NCI-H1930 (cell line): ENCODE data around the gene ABAT.

Experiments
- DNase-seq, 2 experiments: peaks; one replicate each; lab custom pipeline; 2025; lab: John Stamatoyannopoulos, UW

ABAT gene

DNA sequence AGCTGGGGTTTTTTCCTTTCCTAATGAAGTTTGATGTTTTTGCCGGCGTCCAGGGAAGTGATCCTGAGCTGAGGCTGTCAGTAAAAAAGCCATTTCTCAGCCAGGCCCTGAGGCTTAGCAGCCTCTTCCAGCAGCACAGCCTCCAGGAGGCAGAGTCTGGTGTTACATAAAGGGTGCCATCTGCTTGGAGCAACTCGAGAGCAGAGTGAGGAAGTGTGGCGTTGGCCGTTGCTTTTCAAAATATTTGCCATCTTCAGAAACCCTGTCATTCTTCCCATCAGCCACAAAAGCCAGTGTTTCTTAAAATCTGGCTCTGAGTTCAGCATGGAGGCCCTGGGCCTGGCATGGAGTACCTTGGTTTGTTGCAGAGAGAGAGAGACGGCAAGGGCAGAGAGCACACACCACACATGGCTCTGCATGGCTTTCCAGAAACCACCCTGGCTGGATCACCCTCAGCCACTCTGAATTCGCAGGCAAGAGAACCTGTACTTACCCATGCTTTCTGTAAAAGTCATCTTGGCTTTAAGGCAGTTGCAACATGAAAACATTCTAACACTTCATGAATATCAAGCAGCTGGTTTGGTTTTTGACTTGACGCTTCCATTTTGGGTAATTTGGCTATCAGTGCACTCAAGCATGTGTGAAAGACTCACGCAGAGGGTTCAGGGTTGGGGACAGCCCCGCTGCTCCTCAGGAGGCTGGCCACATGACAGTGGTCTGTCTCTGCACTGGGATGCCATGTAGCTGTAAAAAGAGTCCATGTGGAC, 144.3 kb downstream of the ABAT start:
- no peak for DNase-seq

DNA sequence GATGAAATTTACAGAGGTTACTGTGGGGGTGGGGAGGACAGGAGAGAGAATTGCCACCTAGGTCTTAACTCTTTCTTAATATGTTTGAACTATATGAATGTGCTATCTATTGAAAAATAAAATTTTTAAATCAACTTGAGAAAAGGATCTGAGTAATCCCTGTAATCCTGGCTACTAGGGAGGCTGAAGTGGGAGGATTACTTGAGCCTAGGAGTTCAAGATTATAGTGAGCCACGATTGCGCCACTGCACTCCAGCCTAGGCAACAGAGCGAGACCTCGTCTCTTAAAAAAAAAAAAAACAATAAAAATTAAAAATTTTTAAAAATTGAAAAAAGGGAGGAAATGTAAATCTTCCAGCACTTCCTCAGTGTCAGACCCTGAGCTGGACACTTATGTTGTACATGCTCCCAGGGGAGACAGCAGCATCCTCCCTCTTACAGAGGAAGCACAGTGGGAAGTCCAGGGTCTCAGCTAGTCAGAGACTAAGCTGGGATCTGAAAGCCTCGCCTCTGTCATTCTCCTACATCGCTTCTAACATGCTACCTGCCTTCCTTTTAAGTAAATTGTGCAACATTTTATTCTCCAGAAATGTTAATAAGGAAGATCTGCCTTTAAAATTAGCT, 145.1 kb downstream of the ABAT start:
- DNase-seq = no peak

DNA sequence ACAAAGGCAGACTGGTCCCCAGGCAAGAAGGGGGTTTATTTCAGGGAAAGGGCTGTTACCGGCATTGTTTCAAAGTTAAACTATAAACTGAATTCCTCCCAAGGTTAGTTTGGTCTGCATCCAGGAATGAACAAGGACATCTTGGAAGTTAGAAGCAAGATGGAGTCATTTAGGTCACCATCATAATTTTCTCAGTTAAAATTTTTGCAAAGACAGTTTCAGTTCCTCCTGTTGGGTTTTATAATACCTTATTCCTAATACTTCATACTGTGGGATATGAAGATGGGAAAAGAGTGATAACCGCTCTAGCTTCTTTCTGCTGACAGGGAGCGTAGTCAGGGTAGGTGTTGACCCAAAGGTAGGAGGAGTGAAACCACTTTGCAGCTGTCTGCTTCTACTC, 148.0 kb downstream of the ABAT start:
- no peak for DNase-seq

DNA sequence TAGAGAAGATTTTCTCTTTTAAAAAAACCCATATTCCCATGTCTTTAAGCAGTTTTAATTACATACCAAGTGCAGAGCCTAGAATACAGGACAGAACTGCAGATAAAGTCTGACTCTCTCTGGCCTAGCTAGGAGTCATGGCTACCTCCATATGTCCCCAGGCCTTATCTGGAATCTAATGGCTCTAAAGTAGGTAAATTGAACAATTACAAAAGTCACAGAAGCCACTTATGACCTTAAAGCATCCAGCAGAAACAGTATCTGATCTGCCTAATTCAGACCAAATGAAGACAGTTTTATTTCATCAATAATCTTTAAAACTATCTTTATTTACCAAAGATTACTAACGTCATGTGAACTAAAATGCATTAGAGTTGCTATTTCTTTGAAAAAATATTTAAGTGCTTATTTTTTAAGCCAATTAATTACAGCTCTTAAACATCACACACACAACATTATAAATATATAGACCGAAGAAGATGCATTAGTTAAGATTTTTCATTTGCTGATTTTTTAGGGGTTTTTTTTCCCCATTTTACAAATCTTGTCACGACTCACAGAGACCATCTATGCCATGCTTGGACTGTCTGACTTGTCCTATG, 152.0 kb downstream of the ABAT start:
- no peak for DNase-seq

DNA sequence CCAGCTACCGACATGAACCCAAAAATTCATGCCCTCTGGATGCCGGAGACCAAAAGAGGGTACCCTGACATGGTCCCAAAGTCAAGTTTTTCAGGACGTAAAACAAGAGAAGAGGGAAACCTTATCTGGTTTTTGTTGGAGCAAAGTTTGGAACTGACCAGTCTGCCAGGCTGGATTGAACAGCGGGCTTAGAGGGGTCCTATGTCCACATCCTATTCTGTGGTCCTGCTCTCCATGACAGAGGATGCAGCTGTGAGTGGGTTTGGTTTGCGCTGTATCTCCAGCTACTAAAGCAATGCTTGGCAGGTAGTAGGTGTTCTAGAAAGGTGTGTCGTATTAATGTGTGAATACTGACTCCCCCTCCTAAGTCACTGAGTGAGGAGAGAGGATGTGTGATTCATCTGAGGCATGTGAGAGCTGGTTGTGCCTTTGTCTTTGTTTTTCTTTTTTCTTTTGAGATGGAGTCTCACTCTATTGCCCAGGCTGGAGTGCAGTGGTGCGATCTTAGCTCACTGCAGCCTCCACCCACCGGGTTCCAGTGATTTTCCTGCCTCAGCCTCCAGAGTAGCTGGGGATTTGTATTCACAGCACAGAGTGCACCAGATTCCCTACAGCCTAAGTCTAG, 154.2 kb downstream of the ABAT start:
- DNase-seq = no peak

DNA sequence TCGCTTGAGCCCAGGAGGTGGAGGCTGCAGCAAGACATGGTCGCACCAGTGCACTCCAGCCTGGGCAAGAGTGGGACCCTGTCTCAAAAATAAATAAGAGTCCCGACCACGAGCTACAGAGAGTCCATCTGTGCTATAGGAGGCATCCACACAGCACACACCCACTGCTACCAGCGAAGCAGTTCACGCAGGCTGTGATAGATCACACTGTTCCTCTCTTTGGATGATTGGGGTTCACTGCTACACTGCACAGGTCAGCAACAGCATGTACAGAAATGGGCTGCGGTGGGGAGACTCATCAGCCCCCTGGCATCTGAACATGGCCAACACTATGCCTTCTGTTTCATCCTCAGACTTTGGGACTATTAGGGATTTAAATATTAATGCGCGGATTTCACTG, 157.0 kb downstream of the ABAT start:
- DNase-seq = no peak

DNA sequence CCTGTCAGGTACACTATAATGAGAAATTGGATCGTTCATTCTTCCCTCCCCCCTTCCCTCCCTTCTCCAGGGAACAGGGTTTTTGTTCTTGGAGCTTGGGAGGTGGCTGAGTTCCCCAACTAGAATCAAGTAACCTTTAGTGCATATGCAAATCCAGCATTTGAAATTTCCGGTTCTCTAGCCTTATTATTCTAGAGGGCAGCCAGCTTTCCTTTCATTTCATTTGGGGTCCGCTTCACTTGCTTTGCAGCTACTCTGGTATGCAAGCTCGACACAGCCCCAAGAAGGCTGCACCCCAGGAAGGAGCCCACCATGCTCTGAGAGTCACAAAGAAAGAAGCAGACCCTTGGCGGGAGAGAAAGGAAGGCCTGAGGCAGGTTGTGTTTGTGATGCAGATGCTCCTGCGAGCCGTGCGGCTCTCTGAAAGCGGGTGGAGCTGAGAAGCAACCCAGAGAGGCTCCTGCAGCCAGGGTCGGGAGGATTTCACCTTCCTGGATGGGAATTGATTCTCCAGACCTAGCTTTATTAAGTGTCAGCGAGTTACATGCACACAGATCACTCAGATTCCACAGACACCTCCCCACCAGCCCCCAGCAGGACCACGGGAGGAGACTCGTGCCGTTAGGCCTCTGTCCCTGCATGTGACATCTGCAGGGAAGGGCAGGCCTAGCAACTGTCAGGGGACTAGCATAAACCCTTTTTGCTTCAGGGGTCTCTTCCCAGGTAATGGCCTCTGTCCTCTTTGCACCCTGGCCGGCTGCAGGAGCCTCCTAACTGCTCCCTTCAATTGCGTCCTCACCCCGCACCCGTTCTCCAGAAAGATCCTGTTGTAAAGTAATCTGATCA, 157.7 kb downstream of the ABAT start:
- DNase-seq = no peak

GRCh38 chr16:8832717-8833105, 158.3 kb downstream of the ABAT start:
- no peak for DNase-seq
